PFSK-1 (cell line): Measurements from ENCODE around the gene HNF1A.

Source experiments
- POLR2AphosphoS5 ChIP-seq: IDR thresholded peaks from 2 replicates; pipeline ENCODE4 v1.6.1; 2012; ENCODE audit warnings: low read depth, mild to moderate bottlenecking, control low read depth, low read length, moderate library complexity
- TAF1 ChIP-seq: IDR thresholded peaks from 2 replicates; pipeline ENCODE4 v1.6.1; 2012; ENCODE audit warnings: low read length, control low read depth, borderline replicate concordance; ENCODE audit not compliant: insufficient read depth
- TF ChIP-seq, protein P1 (sequence below), 2 experiments: IDR thresholded peaks; 2 replicates each; pipeline versions ENCODE4 v1.6.1 to v1.8.0; 2011 to 2012; ENCODE audit warnings: low read depth in 2 of 2, low read length in 2 of 2, control low read depth in 1 of 2, inconsistent platforms in 1 of 2, mild to moderate bottlenecking in 1 of 2, moderate library complexity in 1 of 2; ENCODE audit not compliant: insufficient read depth in 1 of 2

DNA sequence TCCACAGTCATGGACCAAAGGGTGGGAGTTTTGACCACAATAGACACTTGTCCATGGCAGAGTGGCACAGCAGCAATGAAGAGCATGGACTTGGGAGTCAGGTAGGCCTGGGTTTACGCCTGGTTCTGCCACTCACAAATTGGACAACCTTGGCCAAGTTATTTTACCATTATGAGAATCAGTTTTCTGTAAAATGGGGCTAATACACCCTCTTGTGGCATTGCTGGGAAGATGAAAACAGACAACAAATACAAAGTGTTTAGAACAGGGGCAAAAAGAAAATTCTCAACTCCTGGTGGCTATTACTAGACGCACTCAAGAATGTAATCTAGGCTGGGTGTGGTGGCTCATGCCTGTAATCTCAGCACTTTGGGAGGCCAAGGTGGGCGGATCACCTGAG, 35.4 kb downstream of the HNF1A start:
- TF ChIP-seq POLR2AphosphoS5, result no peak
- no peak for TF ChIP-seq TAF1
- TF ChIP-seq, protein P1, sequence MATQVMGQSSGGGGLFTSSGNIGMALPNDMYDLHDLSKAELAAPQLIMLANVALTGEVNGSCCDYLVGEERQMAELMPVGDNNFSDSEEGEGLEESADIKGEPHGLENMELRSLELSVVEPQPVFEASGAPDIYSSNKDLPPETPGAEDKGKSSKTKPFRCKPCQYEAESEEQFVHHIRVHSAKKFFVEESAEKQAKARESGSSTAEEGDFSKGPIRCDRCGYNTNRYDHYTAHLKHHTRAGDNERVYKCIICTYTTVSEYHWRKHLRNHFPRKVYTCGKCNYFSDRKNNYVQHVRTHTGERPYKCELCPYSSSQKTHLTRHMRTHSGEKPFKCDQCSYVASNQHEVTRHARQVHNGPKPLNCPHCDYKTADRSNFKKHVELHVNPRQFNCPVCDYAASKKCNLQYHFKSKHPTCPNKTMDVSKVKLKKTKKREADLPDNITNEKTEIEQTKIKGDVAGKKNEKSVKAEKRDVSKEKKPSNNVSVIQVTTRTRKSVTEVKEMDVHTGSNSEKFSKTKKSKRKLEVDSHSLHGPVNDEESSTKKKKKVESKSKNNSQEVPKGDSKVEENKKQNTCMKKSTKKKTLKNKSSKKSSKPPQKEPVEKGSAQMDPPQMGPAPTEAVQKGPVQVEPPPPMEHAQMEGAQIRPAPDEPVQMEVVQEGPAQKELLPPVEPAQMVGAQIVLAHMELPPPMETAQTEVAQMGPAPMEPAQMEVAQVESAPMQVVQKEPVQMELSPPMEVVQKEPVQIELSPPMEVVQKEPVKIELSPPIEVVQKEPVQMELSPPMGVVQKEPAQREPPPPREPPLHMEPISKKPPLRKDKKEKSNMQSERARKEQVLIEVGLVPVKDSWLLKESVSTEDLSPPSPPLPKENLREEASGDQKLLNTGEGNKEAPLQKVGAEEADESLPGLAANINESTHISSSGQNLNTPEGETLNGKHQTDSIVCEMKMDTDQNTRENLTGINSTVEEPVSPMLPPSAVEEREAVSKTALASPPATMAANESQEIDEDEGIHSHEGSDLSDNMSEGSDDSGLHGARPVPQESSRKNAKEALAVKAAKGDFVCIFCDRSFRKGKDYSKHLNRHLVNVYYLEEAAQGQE (IDR thresholded peaks at IDR 0.05; ENCODE audit: insufficient read depth in 1 of 2, low read depth in 2 of 2, low read length in 2 of 2), result no peak
